ENCODE measurements around the gene CENPVL3.
"Not testable (repeated sequence)": the region's sequence is repeated elsewhere in the genome, so short reads cannot be mapped to it uniquely, and the experiment has no call there.

The CENPVL3 gene

DNA sequence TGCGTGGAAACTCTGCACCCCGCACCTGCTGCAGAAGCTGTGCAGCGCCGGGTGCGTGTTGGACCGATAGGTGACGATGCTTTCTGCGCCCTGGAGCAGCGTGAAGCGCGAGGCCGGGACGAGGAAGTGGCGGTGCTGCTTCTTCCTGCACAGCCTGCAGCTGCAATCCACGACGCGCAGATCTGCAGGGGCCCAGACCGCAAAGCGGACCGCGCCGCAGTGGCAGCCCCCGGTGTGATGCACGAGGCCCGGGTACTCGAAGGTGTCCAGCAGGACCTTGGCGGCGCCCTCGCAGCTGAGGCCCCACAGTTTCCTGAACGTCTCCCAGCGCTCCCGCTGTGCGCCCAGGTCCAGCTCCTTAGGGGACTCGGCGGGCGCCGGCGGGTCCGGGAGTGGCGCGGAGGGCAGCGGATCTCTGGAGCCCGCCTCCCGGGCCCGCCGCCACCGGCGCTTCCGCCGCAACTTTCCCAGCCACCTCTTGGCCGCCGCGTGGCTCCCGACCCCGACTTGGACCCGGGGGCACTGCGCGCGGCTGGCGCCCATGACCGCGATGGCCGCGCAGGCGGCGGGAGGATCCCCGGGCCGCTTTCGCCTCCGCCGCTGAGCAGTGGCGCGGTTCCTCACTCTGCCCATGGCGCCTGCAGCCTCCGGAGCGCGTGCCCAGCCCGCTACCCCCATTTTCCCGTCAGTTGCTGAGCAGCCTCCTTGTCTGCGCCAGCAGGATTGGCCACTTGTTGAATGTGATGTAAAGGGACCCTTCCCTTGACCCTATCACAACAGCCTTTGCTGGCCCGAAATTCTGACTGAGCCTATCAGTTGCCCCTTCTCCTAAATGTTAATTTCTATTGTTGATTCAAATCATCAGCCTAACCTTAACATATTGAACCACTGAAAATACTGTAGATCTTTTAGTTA lies at the start of gene CENPVL3:
Gene CENPVL3 (minus strand): TSS at position 672 of the 915 bp plus-strand sequence. CDS start 39 bp downstream, at position 633.
- peak; percentile 23 for DNase-seq

- no peak for DNase-seq
These were observed 47.3 kb upstream of the CENPVL3 start for GRCh38 chrX:51665981-51666380.

DNA sequence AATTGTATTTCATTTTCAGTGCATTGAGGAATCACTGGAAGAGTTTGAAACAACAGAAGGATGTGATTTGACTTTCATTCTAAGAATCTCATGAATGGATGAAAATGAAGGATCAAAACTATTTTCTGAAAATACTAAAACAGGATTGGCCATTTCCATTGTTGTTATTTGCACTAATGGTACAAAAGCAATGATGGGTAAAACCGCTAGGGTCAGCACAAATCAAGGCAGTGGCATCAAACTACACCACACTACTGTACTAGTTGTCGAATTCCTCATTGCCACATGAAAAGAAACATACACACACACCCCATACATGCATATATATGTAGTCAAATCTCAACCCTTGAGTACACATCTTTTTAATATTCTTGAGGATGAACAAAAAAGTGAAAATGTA lies 24.7 kb upstream of the CENPVL3 start:
- DNase-seq, result no peak

DNA sequence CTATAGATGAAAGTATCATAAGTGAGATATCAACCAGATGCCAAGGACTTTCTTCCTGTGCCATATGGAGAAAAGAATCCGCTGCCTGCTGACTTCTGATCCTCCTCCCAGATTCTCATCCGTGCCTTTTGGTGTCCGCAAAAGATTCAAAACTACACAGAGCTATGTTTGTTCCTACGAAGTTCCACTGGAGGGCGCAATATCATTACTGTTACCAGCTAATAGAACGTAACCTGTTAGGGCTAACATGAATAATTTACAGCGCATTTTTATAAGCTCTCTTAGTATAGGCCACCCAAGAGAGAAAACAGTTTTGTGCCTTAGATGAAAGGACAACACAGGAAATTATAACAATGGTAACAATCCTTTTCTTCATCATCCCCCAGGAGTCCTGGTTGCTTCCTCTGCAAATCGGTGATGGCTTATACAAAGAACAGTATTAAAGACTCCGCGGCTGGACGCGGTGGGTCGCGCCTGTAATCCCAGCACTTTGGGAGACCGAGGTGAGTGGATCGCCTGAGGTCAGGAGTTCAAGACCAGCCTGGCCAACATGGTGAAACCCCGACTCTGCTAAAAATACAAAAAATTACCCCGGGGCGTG lies 22.8 kb upstream of the CENPVL3 start:
- peak; percentile 46 for DNase-seq

- DNase-seq, result not testable (repeated sequence)
These were observed 17.8 kb upstream of the CENPVL3 start for GRCh38 chrX:51636511-51636910.

GRCh38 chrX:51614353-51615012 lies 4.2 kb downstream of the CENPVL3 start:
- DNase-seq, result peak; percentile 4

DNA sequence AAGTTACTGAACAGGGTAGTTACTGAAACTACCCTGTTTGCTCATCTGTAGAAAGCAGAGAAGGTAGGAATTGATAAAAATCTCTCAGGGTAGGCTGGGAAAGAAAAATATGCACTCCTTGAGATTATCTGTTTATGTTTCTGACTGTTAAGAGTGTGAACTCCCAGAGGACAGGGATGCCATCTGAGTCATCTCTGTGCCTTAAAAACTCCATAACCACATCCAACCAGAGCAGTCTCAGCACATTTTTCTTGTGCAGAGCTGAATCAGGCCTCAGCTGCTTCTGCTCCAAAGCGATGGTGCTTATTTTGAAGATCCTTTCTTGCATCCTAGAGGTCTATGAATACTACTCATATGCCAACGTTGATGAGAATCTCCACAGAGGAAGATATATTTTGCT lies 9.9 kb downstream of the CENPVL3 start:
- DNase-seq, result no peak

DNA sequence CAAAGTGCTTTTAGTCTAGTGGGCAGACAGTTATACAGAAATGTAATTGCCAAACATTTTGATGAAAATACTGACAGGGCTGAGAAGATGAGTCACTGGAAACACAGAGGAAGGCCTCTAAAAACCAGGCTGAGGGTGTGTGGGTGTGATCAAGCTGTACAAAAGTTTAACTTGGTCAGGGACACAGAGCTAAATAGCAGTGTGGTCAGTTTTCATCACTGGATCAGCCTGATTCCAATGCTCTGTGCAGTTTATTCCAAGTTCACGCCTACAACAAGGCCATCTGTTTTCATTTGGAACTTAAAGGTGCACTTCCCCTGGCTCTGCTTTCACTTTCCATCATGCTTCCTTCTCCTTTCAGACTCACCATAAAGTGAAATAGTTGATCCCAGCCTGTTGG lies 10.6 kb downstream of the CENPVL3 start:
- no peak for DNase-seq

DNA sequence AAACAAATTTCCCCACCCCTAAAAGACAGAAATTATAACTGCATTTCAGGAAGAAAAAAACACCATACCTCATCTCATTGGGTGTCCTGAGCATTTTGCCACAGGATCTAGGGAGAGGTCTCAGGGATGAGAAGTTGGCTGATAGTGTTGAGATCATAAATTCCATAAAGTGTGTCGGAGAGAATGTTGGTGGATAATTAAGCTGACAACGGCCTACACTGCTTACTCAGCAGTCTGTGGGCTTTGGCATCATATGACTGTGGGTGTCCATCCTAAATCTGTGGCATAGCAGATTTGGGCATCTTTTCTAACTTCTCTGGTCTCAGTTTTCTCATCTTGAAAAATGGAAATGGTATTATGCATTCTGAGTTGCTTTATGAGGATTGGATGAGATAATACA lies 12.3 kb downstream of the CENPVL3 start:
- DNase-seq, result no peak

GRCh38 chrX:51598899-51599298 lies 19.8 kb downstream of the CENPVL3 start:
- DNase-seq, result no peak

- no peak for DNase-seq
These were observed 46.8 kb downstream of the CENPVL3 start for GRCh38 chrX:51571874-51572273.

GRCh38 chrX:51569561-51569960 lies 49.2 kb downstream of the CENPVL3 start:
- DNase-seq, result no peak

GRCh38 chrX:51568586-51568985 lies 50.1 kb downstream of the CENPVL3 start:
- no peak for DNase-seq

Measured in NCI-H1092 (cell line).